ENCODE measurements around the gene PJVK. TPM values are rescaled to one million over a fixed set of nuclear protein-coding genes. Genes with fewer than 3 reads are reported as not detected.

PJVK gene
- total and polyA plus RNA-seq, 9 of the 15 experiments (the other 6 are each of a cell fraction or from before 2014, with no cell fraction given), result 0.11 to 1.5 (median 0.73) TPM

GRCh38 chr2:178478439-178479274 lies 27.5 kb downstream of the PJVK start, which contains the start of gene FKBP7 (continued):
- TF ChIP-seq, protein P1, sequence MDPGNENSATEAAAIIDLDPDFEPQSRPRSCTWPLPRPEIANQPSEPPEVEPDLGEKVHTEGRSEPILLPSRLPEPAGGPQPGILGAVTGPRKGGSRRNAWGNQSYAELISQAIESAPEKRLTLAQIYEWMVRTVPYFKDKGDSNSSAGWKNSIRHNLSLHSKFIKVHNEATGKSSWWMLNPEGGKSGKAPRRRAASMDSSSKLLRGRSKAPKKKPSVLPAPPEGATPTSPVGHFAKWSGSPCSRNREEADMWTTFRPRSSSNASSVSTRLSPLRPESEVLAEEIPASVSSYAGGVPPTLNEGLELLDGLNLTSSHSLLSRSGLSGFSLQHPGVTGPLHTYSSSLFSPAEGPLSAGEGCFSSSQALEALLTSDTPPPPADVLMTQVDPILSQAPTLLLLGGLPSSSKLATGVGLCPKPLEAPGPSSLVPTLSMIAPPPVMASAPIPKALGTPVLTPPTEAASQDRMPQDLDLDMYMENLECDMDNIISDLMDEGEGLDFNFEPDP (CRISPR knock-in tag; IDR thresholded peaks at IDR 0.05), result no peak
- no peak for TF ChIP-seq CHD4 (IDR thresholded peaks at IDR 0.05; ENCODE audit: insufficient read depth, insufficient replicate concordance, low read depth, low read length, poor library complexity, severe bottlenecking)
- no peak for TF ChIP-seq NCOA6 (IDR thresholded peaks at IDR 0.05)
- peak; percentile 68 for TF ChIP-seq SOX6 (IDR thresholded peaks at IDR 0.05)
- no peak for TF ChIP-seq RBM25 (IDR thresholded peaks at IDR 0.05; ENCODE audit: low read depth, low read length, severe bottlenecking)
- TF ChIP-seq TBP (optimal IDR thresholded peaks at IDR 0.05; ENCODE audit: low read depth, low read length), result peak; percentile 66
- no peak for TF ChIP-seq ESRRB (CRISPR knock-in tag; IDR thresholded peaks at IDR 0.05; ENCODE audit: borderline replicate concordance)
- TF ChIP-seq ID3 (CRISPR knock-in tag; IDR thresholded peaks at IDR 0.05), result no peak
- 0 out of 2 replicates have a peak, but pooled peaks have one; percentile 30 for TF ChIP-seq ID3 (tag; IDR thresholded peaks at IDR 0.05)
- TF ChIP-seq NFRKB (IDR thresholded peaks at IDR 0.05; ENCODE audit: low read depth), result peak; percentile 51; the same call in 1 of the 2 replicates
- TF ChIP-seq, protein P2, sequence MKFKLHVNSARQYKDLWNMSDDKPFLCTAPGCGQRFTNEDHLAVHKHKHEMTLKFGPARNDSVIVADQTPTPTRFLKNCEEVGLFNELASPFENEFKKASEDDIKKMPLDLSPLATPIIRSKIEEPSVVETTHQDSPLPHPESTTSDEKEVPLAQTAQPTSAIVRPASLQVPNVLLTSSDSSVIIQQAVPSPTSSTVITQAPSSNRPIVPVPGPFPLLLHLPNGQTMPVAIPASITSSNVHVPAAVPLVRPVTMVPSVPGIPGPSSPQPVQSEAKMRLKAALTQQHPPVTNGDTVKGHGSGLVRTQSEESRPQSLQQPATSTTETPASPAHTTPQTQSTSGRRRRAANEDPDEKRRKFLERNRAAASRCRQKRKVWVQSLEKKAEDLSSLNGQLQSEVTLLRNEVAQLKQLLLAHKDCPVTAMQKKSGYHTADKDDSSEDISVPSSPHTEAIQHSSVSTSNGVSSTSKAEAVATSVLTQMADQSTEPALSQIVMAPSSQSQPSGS (CRISPR knock-in tag; IDR thresholded peaks at IDR 0.05), result no peak
- TF ChIP-seq ZNF584 (CRISPR knock-in tag; IDR thresholded peaks at IDR 0.05; ENCODE audit: low read depth), result 0 out of 2 replicates have a peak, but pooled peaks have one; percentile 56
- TF ChIP-seq SRSF7 (optimal IDR thresholded peaks at IDR 0.05; ENCODE audit: low read depth, low read length), result no peak
- no peak for TF ChIP-seq SNIP1 (IDR thresholded peaks at IDR 0.05; ENCODE audit: low read depth)
- no peak for TF ChIP-seq FOXP1 (CRISPR knock-in tag; IDR thresholded peaks at IDR 0.05)
- peak; percentile 85 for TF ChIP-seq POLR2A (conservative IDR thresholded peaks at IDR 0.05)
- peak; percentile 91 for TF ChIP-seq POLR2G (IDR thresholded peaks at IDR 0.05; ENCODE audit: low read depth, low read length)
- TF ChIP-seq, protein P3, sequence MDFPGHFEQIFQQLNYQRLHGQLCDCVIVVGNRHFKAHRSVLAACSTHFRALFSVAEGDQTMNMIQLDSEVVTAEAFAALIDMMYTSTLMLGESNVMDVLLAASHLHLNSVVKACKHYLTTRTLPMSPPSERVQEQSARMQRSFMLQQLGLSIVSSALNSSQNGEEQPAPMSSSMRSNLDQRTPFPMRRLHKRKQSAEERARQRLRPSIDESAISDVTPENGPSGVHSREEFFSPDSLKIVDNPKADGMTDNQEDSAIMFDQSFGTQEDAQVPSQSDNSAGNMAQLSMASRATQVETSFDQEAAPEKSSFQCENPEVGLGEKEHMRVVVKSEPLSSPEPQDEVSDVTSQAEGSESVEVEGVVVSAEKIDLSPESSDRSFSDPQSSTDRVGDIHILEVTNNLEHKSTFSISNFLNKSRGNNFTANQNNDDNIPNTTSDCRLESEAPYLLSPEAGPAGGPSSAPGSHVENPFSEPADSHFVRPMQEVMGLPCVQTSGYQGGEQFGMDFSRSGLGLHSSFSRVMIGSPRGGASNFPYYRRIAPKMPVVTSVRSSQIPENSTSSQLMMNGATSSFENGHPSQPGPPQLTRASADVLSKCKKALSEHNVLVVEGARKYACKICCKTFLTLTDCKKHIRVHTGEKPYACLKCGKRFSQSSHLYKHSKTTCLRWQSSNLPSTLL (IDR thresholded peaks at IDR 0.05), result no peak; the same call in 1 of the 2 replicates
- TF ChIP-seq FOXJ2 (tag; IDR thresholded peaks at IDR 0.05), result 0 out of 2 replicates have a peak, but pooled peaks have one; percentile 51
- TF ChIP-seq MTA3 (IDR thresholded peaks at IDR 0.05; ENCODE audit: borderline replicate concordance), result peak; percentile 63; the same call in 1 of the 2 replicates
- TF ChIP-seq RCOR1 (IDR thresholded peaks at IDR 0.05; ENCODE audit: borderline replicate concordance in 1 of 2, low read depth in 2 of 2, low read length in 2 of 2), result peak in 1 of 2 experiments; percentile 93; a peak in 2 of 4 replicates
- peak; percentile 37 for TF ChIP-seq BCOR (IDR thresholded peaks at IDR 0.05)
- TF ChIP-seq FOXJ3 (CRISPR knock-in tag; IDR thresholded peaks at IDR 0.05), result no peak
- no peak for TF ChIP-seq HMG20B (CRISPR knock-in tag; IDR thresholded peaks at IDR 0.05)
- TF ChIP-seq HNRNPL (IDR thresholded peaks at IDR 0.05; ENCODE audit: low read depth, low read length), result no peak

All from K562 (cell line).